Activated CD4-positive, alpha-beta T cell treated with anti-CD3 and anti-CD28 coated beads, Interleukin-2, amount 50 U/mL, for 16 hours (primary cell): ENCODE measurements around the gene MOGAT1.
"Not testable (repeated sequence)": the region's sequence is repeated elsewhere in the genome, so short reads cannot be mapped to it uniquely, and the experiment has no call there.

Experiments
- DNase-seq: peaks from one replicate; pipeline ENCODE4 v3.0.0-alpha.2; 2020

MOGAT1 gene

GRCh38 chr2:222711315-222711940 lies 40.0 kb downstream of the MOGAT1 start:
- peak; percentile 7 for DNase-seq

GRCh38 chr2:222713002-222713401 lies 41.5 kb downstream of the MOGAT1 start:
- DNase-seq, result no peak

- DNase-seq, result no peak
Observed at GRCh38 chr2:222714361-222715241, 43.1 kb downstream of the MOGAT1 start.

- no peak for DNase-seq
Observed at GRCh38 chr2:222715742-222716141, 44.3 kb downstream of the MOGAT1 start.

GRCh38 chr2:222719787-222720186 lies 48.3 kb downstream of the MOGAT1 start:
- not testable (repeated sequence) for DNase-seq

GRCh38 chr2:222721597-222721996 lies 50.1 kb downstream of the MOGAT1 start:
- DNase-seq, result not testable (repeated sequence)

GRCh38 chr2:222722327-222722946 lies 51.0 kb downstream of the MOGAT1 start:
- no peak for DNase-seq

- DNase-seq, result no peak
Observed at GRCh38 chr2:222724208-222724607, 52.8 kb downstream of the MOGAT1 start.

GRCh38 chr2:222728621-222729020 lies 57.2 kb downstream of the MOGAT1 start:
- DNase-seq, result no peak

- DNase-seq, result no peak
Observed at GRCh38 chr2:222730366-222730999, 59.0 kb downstream of the MOGAT1 start.

GRCh38 chr2:222731201-222731621 lies 59.8 kb downstream of the MOGAT1 start:
- DNase-seq, result no peak

- DNase-seq, result no peak
Observed at GRCh38 chr2:222732489-222733178, 61.2 kb downstream of the MOGAT1 start.

- no peak for DNase-seq
Observed at GRCh38 chr2:222733470-222733845, 62.0 kb downstream of the MOGAT1 start.

- DNase-seq, result no peak
Observed at GRCh38 chr2:222733846-222734702, 62.6 kb downstream of the MOGAT1 start.

GRCh38 chr2:222734703-222735014 lies 63.2 kb downstream of the MOGAT1 start:
- peak; percentile 18 for DNase-seq

GRCh38 chr2:222736301-222736700 lies 64.8 kb downstream of the MOGAT1 start:
- DNase-seq, result no peak

GRCh38 chr2:222736924-222737323 lies 65.5 kb downstream of the MOGAT1 start:
- no peak for DNase-seq

- no peak for DNase-seq
Observed at GRCh38 chr2:222738312-222738711, 66.9 kb downstream of the MOGAT1 start.

- no peak for DNase-seq
Observed at GRCh38 chr2:222738809-222739208, 67.4 kb downstream of the MOGAT1 start.

GRCh38 chr2:222739939-222740338 lies 68.5 kb downstream of the MOGAT1 start:
- no peak for DNase-seq

- no peak for DNase-seq
Observed at GRCh38 chr2:222743251-222743812, 71.9 kb downstream of the MOGAT1 start.
